Bronchial smooth muscle cell (primary cell): ENCODE data around the gene AMMECR1. TPM values are rescaled to one million over a fixed set of nuclear protein-coding genes. Genes with fewer than 3 reads are reported as not detected.

ENCODE experiments used
- total RNA-seq: library from RNA; depleted of rRNA; stranded (reverse); fragments of >200 nt; gene quantifications from 2 replicates; pipeline ENCODE4 v1.2.1, GENCODE V29; 2014

The AMMECR1 gene
- total RNA-seq = 6.4 and 6.6 TPM in 2 replicates

GRCh38 chrX:110317820-110318663 lies at the start of gene AMMECR1:
AMMECR1 (minus strand) TSS chrX:110318085; CDS start chrX:110318071, 14 bp downstream.

GRCh38 chrX:110358548-110358947 lies 40.7 kb upstream of the AMMECR1 start, which contains the start of gene RTL9:
RTL9 (plus strand) TSS chrX:110358848; CDS start chrX:110450618, 91,770 bp downstream.

Other genes with a start within 250 kb of the AMMECR1 start
- under 0.01 TPM in 2 replicates for gene RTL9, start 40.8 kb upstream of the AMMECR1 start, total RNA-seq